RWPE1 (cell line): ENCODE results near the gene OTOGL.

ENCODE experiments used
- CTCF ChIA-PET: fragments of 350-600 bp; sonication (Branson Sonifier 250); formaldehyde crosslinking; extraction: SDS; loops from one replicate; lab custom pipeline; 2021; lab: Yijun Ruan, JAX
- POLR2A ChIA-PET: fragments of 400-600 bp; formaldehyde crosslinking; extraction: SDS; loops from one replicate; lab custom pipeline; 2020; ENCODE audit warnings: antibody characterized with exemption; ENCODE audit not compliant: low non-redundant PET; lab: Yijun Ruan, JAX
- DNase-seq: peaks from one replicate; pipeline ENCODE4 v3.0.0; 2012; ENCODE audit warnings: low spot score
- H3K27ac ChIP-seq: fragments of 450-650 bp; 2 replicates; pipeline ENCODE4 v1.5.1; 2017
- TF ChIP-seq, protein P1 (sequence below): fragments of 450-650 bp; conservative IDR thresholded peaks from 2 replicates; pipeline ENCODE4 v1.5.1; 2017; ENCODE audit warnings: low read depth, mild to moderate bottlenecking

Gene OTOGL

GRCh38 chr12:80352474-80352873 lies 253.1 kb downstream of the OTOGL start:
- ChIA-PET POLR2A (no interaction called here), CTCF (interaction anchor here (0.6 kb wide), 1 partner anchor 341 kb away, joined by 3 read pairs; no protein-coding TSS in a partner anchor)
- TF ChIP-seq, protein P1, sequence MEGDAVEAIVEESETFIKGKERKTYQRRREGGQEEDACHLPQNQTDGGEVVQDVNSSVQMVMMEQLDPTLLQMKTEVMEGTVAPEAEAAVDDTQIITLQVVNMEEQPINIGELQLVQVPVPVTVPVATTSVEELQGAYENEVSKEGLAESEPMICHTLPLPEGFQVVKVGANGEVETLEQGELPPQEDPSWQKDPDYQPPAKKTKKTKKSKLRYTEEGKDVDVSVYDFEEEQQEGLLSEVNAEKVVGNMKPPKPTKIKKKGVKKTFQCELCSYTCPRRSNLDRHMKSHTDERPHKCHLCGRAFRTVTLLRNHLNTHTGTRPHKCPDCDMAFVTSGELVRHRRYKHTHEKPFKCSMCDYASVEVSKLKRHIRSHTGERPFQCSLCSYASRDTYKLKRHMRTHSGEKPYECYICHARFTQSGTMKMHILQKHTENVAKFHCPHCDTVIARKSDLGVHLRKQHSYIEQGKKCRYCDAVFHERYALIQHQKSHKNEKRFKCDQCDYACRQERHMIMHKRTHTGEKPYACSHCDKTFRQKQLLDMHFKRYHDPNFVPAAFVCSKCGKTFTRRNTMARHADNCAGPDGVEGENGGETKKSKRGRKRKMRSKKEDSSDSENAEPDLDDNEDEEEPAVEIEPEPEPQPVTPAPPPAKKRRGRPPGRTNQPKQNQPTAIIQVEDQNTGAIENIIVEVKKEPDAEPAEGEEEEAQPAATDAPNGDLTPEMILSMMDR = no peak
- DNase-seq = peak; percentile 2
- no peak overlapping the region for H3K27ac ChIP-seq

DNA sequence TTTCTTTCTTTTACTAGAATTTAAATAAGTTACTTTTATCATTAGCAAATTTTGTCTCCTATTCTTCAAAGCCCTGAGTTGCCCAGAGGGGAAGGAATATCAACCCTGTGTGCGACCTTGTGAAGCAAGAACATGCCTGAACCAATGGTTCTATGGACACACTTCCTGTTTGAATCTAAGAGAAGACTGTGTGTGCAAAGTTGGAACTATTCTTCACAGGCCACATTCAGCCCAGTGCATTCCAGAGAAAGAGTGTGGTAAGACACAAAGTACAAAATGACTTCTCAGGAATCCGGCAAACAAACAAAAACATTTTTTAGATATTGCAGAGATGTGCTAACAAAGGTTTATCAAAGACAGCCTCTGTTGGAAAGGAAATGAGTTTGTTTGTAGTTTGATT lies 253.9 kb downstream of the OTOGL start:
- POLR2A ChIA-PET = no interaction called here
- TF ChIP-seq, protein P1 = no peak
- CTCF ChIA-PET = no interaction called here
- no peak for DNase-seq
- H3K27ac ChIP-seq = no peak overlapping the region

- POLR2A ChIA-PET = no interaction called here
These were observed 256.8 kb downstream of the OTOGL start for GRCh38 chr12:80356097-80356496.

GRCh38 chr12:80359703-80360102 lies 260.4 kb downstream of the OTOGL start:
- TF ChIP-seq, protein P1 = no peak
- POLR2A ChIA-PET = no interaction called here
- CTCF ChIA-PET = no interaction called here
- DNase-seq = no peak
- H3K27ac ChIP-seq = no peak overlapping the region

More at GRCh38 chr12:80356097-80356496, 256.8 kb downstream of the OTOGL start:
- no peak for DNase-seq
- CTCF ChIA-PET = no interaction called here
- no peak overlapping the region for H3K27ac ChIP-seq
- TF ChIP-seq, protein P1 = no peak

GRCh38 chr12:80364056-80364455 lies 264.7 kb downstream of the OTOGL start:
- POLR2A ChIA-PET = no interaction called here
- no peak overlapping the region for H3K27ac ChIP-seq
- TF ChIP-seq, protein P1 = no peak
- CTCF ChIA-PET = no interaction called here
- DNase-seq = no peak

DNA sequence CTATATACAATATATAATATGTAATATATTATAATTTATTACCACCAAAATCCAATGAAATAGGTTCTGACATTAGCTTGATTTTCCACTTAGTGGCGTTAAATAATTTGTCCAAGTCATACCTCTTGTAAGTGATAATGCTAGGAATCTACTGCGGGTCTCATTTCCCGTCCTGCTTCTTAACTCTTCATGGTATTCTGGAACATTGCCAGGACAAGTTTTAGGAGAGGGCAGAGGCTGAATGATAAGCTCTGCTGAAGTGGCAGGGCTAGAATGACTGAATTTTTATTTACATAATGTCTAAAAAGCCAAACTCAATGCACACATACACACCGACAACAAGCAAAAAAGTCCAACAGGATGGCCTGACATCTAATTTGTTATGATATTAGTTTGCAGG lies 274.3 kb downstream of the OTOGL start:
- ChIA-PET CTCF (no interaction called here), POLR2A (no interaction called here)
- TF ChIP-seq, protein P1 = no peak
- DNase-seq = no peak
- H3K27ac ChIP-seq = no peak overlapping the region
